Neural cell (in vitro differentiated cells): Measurements from ENCODE around the gene TEDC1.

Experiments
- EP300 ChIP-seq: fragments of 450-650 bp; conservative IDR thresholded peaks from 2 replicates; pipeline ENCODE4 v1.6.1; 2014; ENCODE audit warnings: antibody characterized with exemption, mild to moderate bottlenecking, moderate library complexity; ENCODE audit not compliant: poor library complexity, severe bottlenecking
- EZH2 ChIP-seq: fragments of 200-600, 300-800 bp; shearing (Covaris generic), sonication (generic); IDR thresholded peaks from 2 replicates; pipeline ENCODE4 v1.6.1; 2014; ENCODE audit warnings: antibody characterized with exemption, low read length, borderline replicate concordance, mild to moderate bottlenecking; ENCODE audit not compliant: insufficient read depth, poor library complexity, severe bottlenecking
- SMC3 ChIP-seq: fragments of 450-650 bp; conservative IDR thresholded peaks from 2 replicates; pipeline ENCODE4 v1.6.1; 2014; ENCODE audit warnings: antibody characterized with exemption, mild to moderate bottlenecking, moderate library complexity; ENCODE audit not compliant: poor library complexity
- TF ChIP-seq, protein P1 (sequence below): fragments of 450-650 bp; IDR thresholded peaks from 2 replicates; pipeline ENCODE4 v1.5.1; 2014; ENCODE audit warnings: antibody characterized with exemption, mild to moderate bottlenecking, moderate library complexity; ENCODE audit not compliant: poor library complexity, severe bottlenecking

DNA sequence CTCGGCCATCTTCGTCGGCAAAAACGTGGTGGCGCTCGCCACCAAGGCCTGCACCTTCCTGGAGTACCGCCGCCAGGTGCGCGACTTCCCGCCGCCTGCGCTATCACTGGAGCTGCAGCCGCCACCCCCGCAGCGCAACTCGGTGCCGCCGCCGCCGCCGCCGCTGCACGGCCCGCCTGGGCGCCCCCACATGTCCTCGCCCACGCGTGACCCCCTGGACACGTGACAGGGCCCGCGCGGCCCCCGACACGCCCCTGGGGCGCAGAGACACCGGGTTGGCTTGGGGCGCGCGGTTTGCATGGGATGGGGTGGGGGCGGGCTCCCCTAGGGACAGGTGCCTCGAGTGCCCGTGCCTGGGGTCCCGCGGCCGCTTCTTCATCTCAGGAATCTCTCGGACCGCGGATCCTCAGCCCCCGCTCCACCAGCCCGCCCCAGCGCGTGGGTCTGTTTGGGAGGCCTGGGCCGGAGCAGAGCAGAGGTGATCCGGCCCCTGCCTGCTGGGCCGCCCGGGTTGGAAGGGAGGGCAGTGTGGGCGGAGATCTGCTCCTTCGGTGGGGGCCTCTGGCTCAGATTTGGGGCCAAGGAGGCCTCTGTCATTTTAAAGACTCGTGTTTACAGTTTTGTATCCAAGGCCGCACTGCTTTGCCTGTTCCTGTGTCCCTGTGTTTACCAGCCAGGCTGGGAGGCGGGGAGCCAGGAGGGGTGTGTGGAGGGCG, 38.7 kb downstream of the TEDC1 start:
- TF ChIP-seq, protein P1, sequence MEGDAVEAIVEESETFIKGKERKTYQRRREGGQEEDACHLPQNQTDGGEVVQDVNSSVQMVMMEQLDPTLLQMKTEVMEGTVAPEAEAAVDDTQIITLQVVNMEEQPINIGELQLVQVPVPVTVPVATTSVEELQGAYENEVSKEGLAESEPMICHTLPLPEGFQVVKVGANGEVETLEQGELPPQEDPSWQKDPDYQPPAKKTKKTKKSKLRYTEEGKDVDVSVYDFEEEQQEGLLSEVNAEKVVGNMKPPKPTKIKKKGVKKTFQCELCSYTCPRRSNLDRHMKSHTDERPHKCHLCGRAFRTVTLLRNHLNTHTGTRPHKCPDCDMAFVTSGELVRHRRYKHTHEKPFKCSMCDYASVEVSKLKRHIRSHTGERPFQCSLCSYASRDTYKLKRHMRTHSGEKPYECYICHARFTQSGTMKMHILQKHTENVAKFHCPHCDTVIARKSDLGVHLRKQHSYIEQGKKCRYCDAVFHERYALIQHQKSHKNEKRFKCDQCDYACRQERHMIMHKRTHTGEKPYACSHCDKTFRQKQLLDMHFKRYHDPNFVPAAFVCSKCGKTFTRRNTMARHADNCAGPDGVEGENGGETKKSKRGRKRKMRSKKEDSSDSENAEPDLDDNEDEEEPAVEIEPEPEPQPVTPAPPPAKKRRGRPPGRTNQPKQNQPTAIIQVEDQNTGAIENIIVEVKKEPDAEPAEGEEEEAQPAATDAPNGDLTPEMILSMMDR: no peak
- no peak for TF ChIP-seq EZH2
- no peak for TF ChIP-seq EP300
- TF ChIP-seq SMC3: no peak
